Inflammatory macrophage treated with lipopolysaccharide for 1 hour (primary cell): ENCODE data around the gene PLEKHG5.
"Not testable (repeated sequence)": the region's sequence is repeated elsewhere in the genome, so short reads cannot be mapped to it uniquely, and the experiment has no call there.

Experiments used
- DNase-seq, 2 donors: peaks; one replicate each; pipeline ENCODE4 v3.0.0-alpha.2; 2020 to 2022

Gene PLEKHG5

DNA sequence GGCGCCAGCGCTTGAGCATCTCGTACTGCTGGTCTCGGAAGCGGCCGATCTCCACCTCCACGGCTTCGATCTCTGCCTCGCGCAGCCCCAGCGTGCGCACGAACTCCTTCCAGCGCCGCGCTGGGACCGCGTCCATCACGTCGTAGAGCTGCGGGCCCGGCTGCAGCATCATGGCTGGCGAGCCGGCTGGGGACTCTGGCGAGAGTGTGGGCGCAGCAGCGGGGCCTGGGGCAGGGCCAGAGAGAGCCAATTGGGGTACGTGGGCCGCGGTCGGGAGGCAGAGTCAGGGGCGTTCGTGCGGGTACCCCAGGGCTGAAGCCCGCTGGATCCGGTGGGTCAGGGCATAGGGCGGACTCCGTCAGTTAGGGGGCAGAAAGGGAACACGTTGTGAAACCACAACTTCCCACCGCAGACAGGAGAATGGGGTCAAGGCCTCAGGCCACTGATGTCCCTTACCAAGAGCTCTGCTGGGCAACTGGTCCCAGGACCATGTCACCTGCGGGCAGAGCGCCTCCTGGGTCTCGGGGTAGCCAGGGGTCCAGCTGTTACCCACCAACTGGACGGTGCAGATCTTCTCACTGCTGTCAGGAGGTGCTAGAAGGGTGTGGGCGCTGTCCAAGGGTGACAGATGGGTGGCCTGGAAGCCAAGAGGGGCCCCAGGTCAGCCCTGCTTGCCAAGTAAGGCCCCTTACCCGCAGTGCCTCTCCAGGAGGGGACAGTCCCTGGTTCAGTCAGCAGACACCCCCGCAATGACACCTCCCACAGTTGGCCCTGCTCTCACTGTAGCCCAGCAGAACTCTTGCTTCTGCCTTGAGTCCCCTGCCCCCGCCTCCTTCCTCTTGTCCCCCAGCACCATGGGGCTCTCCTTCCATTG, 29.7 kb downstream of the PLEKHG5 start:
- no peak for DNase-seq

DNA sequence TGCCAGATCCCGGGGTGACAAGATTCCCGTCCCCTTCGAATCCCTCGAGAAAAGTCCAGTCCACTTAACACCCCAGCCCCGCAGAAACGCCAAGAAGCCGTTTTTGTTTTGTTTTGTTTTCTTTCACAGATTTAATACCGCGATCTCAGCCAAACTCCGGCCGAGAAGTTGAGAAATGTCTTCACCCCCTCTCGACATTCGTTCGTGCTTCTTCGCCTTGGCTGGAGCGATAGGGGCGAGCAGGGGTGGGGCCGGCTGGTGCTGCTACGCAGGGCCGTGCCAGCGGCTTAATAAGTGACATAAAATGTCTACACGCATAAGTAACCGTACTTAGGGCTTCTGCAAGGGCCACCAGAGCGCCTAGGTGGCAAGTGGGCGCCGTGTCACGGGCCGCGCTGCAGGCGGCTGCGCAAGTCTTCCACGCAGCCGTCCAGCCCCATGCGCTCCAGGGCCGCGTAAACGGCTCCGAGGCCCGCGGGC, 30.4 kb downstream of the PLEKHG5 start:
- DNase-seq = no peak

GRCh38 chr1:6460301-6461050, 31.0 kb downstream of the PLEKHG5 start:
- DNase-seq = peak; percentile 19 to 51

DNA sequence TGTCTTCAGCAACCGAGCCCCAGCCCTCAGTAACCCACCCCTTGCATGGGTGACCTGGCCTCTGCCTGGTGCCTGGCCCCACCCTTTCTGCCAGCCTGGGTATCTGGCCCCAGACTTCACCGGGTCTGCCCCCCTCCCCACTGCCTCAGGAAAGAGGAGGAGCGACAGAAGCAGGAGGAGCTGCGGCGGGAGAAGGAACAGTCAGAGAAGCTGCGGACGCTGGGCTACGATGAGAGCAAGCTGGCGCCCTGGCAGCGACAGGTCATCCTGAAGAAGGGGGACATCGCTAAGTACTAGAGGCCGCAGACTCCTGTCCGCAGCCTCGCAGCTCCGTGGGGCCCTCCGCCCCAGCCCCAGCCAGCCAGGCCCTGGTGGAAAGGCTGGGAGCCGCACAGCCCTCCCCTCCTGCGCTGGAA, 31.6 kb downstream of the PLEKHG5 start:
- DNase-seq = no peak

- DNase-seq = no peak
Observed at GRCh38 chr1:6456800-6457466, 34.5 kb downstream of the PLEKHG5 start.

DNA sequence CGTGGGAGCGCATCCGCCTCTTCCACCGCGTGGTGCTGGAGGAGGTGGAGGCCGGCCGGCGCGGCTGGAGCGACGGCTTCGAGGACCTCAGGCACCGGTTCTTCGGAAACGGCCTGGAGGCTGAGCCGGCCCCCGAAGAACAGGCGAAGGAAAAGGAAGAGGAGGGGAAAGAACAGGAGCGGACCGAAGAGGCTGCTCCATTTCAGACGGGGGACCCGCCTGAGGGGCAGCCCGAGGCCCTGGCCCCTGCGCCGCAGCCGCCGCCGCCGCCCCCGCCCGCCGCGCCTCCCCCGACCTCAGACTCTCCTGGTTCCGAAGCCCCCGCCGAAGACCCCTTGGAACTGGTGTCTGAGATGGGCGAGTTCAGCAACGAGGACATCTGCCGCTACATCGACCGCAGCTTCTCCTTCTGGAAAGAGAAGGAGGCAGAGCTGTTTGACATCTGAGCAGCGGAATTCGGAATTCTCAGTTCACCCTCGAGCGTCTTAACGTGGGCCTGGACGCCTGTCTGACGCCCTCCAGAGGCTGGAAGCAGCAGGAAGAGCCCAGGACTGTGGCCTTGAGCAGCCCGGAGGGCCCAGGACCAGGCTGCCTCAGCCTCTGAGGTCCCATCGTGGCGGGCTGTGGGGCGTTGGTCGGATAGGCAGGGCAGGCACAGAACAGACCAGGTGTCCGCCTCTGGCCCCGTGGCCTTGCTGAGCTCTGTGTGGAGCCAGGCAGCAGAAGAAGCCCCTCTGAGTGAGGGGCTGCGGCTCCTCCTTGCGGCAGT, 35.5 kb downstream of the PLEKHG5 start:
- DNase-seq = not testable (repeated sequence)

GRCh38 chr1:6454856-6455751, 36.4 kb downstream of the PLEKHG5 start:
- DNase-seq = no peak

DNA sequence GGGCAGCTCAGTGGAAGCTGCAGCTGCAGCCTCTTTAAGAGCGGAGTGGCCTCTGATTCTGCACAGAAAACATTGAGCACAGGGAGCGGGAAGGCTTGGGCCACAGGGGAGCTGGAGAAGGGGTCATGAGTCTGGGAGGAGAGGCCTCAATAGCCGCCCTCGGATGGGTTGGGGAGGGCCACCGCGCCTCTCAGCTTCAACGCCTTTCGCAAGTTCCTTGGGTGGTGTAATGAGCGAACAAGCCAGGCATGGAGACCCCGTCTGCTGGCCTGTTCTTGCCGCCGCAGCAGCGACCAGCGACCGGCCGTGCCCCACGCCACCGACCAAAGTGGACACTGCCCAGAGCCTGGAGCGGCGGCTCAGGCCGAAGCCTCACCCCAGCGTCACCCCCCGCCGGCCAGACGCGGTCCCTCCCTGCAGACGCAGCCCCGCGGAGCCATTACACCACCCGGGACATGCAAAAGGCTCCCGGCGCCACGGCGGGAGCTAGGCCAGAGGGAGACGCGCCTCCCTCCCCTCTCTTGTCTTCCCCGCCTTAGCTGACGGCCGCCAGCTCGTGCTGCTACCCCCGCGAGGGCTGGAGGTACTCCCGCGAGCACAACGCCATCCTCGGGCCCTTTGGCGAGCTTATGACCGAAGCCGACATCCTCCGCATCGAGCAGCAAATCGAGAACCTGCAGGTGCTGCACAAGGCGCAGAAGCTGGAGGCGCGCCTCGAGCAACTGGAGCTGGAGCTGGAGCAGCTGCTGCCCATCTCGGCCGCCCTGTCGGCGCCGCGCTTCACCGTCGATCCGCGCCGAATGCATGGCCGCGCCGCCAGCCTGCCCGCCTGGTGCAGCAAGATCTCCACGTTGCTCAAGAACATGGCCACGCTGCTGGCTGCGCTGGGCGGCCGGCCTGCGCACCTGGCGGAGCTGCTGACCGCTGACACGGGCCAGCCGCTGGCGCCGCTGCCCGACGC, 37.3 kb downstream of the PLEKHG5 start:
- DNase-seq = not testable (repeated sequence)

GRCh38 chr1:6450943-6451373, 40.5 kb downstream of the PLEKHG5 start:
- no peak for DNase-seq

- not testable (repeated sequence) for DNase-seq
Observed at GRCh38 chr1:6450486-6450885, 41.0 kb downstream of the PLEKHG5 start.

DNA sequence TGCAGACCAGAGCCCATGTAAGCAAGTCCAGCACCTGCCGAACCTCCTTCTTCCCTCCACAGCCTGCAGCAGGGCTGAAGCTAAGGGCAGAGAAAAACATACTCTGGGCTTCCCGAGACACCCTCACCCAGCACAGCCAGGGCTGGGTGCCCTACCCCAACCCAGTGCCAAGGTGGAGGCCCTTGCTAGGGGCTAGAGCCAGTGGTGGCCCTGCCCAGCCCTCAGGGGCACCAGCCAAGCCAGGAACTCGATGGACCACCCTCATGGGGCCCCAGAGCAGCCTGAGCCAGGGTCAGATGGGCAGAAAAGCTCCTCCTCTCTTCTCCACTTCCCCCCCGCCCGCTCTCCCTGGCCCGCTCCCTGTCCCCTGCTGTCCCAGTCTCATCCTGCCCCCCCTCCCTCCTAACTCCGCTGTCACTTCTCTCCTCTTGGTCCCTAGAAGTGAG, 41.4 kb downstream of the PLEKHG5 start:
- DNase-seq = no peak

DNA sequence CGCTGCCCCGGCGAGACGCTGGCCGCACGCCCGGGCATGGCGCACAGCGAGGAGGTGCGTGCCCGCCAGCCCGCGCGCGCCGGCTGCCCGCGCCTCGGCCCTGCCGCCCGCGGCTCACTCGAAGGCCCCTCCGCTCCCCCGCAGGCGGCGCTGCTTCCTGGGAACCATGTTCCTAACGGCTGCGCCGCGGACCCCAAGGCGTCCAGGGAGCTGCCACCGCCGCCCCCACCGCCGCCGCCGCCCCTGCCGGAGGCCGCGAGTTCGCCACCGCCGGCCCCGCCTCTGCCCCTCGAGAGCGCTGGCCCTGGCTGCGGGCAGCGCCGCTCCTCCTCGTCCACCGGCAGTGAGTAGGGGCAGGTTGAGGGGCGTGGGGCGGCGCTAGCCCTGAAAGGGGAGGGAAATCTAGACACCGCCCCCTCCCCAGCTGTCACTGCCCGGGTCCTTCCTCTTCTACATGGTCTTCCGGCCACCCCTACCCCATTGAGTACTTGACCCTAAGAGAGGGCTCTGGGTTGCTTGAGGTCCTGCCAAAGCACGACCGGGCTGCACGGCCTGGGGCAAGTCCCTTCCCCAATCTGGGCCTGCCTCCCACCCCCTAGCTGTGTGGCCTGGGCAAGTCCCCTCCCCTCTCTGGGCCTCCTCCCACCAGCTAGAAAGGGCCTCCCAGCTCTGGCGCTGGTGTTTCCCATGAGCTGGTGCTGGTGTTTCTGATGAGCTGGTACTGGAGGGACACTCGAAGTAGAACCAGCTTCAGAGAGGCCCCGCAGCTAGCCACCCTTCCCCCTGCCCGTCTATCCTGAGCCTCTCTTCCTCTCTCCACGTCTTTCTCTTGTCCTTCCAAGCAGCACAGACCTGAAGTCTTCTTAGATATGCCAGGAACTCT, 42.5 kb downstream of the PLEKHG5 start:
- peak in 1 of 2 donors; percentile 46 for DNase-seq

- DNase-seq = no peak
Observed at GRCh38 chr1:6447818-6448748, 43.4 kb downstream of the PLEKHG5 start.

DNA sequence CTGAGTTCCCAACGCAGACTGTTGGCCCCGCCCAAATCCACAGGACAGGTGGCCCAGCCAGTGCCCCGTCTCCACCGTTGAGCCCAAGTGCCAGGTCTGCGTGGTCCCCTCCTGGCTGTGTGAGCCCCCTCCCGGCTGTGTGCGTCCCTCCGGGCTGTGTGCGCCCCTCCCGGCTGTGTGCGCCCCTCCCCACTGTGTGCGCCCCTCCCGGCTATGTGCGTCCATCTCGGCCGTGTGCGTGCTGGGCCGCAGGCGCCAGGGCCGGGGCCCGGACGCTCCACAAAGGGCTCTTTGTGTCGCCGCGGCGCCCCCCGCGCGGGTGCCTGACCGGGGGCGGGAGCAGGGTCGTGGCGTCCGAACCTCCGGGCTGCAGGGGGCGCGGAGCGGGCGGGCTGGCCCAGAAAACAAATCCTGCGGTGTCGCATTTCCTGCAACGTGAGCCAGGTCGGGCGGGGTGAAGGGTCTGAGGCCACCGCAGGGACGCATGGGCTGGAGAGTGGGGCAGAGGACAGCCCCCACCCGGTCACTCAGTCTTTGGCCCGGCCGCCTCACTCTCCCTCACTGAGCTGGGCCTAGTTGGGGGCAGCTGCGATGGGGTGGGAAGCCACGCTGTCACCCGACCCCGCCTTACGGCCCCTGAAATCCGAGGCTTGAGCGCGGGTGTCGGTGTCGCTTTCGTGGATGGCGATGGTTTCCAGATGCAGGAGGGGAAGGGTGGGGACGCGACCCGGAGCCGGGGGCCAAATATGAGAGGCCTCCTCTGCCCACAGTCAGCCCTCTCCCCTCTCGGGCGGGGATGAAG, 44.2 kb downstream of the PLEKHG5 start:
- no peak for DNase-seq

DNA sequence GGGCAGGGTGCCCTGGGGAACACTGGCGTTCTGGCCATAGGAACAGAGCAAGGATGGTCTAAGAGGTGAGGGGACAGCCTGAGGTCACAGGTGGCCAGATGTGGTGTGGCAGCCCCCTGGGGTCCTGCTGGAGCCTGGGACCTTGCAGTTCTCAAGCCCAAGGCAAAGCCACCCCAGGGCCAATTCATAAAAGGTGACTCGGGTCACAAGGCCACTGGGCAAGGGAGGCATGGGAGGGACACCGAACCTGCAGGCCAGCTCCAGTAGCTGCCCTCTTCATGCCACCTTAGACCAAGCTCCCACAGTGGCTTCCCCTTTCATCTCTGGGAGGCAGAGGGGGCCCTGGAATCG, 44.8 kb downstream of the PLEKHG5 start:
- no peak for DNase-seq

DNA sequence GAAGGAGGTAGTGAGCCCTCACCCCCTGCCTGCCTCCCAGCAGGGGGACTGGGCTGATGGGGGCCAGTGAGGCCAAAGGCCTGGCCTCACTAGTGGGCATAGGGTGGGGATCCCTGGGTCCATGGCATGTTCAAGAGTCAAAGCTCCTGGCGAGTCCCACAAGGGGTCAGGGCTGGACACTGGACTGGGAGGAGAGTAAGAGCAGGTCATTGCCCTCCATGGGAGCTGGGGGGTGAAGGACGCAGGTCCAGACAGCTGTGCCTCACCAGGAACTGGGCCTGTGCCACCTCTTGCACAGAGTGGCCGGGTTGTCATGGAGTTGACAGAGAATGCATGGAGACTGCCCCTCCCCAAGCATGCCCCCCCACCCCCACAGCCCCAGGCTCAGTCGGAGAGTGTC, 45.5 kb downstream of the PLEKHG5 start:
- not testable (repeated sequence) for DNase-seq
